HG03196 (cell line): ENCODE results near the gene ADAM15.

Source experiments
- ATAC-seq: cut with Tn5 transposase; IDR thresholded peaks from one replicate; pipeline ENCODE4 v1.9.1; 2021; ENCODE audit not compliant: unreplicated experiment

Gene ADAM15

GRCh38 chr1:155110381-155110780 is 59.3 kb downstream of the ADAM15 start:
- no peak for ATAC-seq

- ATAC-seq, result no peak
These were observed 59.7 kb downstream of the ADAM15 start for GRCh38 chr1:155110826-155111225.
